HL-60 (cell line): ENCODE measurements around the gene PTPRM.

Experiments used
- DNase-seq, 2 experiments: peaks; one replicate each; pipeline ENCODE4 v3.0.0-alpha.2; 2010 to 2020; ENCODE audit warnings: low read depth in 1 of 2, low spot score in 1 of 2
- H3K27ac ChIP-seq: fragments of 250-450 bp; sonication (Bioruptor Pico); replicated peaks from 2 replicates; pipeline ENCODE4 v1.5.1; 2020; ENCODE audit warnings: mild to moderate bottlenecking, moderate library complexity
- H3K27me3 ChIP-seq: fragments of 250-450 bp; sonication (Bioruptor Pico); 2 replicates; pipeline ENCODE4 v1.5.1; 2021; ENCODE audit warnings: mild to moderate bottlenecking, moderate library complexity; ENCODE audit not compliant: insufficient read depth, poor library complexity, severe bottlenecking
- H3K4me3 ChIP-seq: replicated peaks from 2 replicates; pipeline ENCODE4 v1.5.1; 2011; ENCODE audit warnings: mild to moderate bottlenecking, control low read depth, low read length; ENCODE audit not compliant: insufficient read depth
- CTCF ChIP-seq: IDR thresholded peaks from one replicate; pipeline ENCODE4 v1.5.1; 2011; ENCODE audit warnings: low read length, control low read depth, inconsistent platforms; ENCODE audit not compliant: insufficient read depth
- GABPA ChIP-seq: IDR thresholded peaks from 2 replicates; pipeline ENCODE4 v1.6.1; 2012; ENCODE audit warnings: low read depth
- POLR2AphosphoS5 ChIP-seq: IDR thresholded peaks from 2 replicates; pipeline ENCODE4 v1.6.1; 2012; ENCODE audit warnings: low read depth
- REST ChIP-seq: IDR thresholded peaks from 2 replicates; pipeline ENCODE4 v1.6.1; 2012; ENCODE audit warnings: low read depth; ENCODE audit not compliant: insufficient replicate concordance
- SPI1 ChIP-seq: IDR thresholded peaks from 2 replicates; pipeline ENCODE4 v1.6.1; 2012; ENCODE audit warnings: low read depth, mild to moderate bottlenecking, borderline replicate concordance

The PTPRM gene

GRCh38 chr18:7871560-7872456 is 304.7 kb downstream of the PTPRM start:
- H3K27me3 ChIP-seq, result no peaks in the 10 kb centered on the region
- DNase-seq, result no peak
- no peak overlapping the region for H3K27ac ChIP-seq
- H3K4me3 ChIP-seq, result no peak overlapping the region
- TF ChIP-seq CTCF (no peak), GABPA (no peak), SPI1 (no peak), POLR2AphosphoS5 (no peak), REST (no peak)

GRCh38 chr18:7872569-7872968 is 305.5 kb downstream of the PTPRM start:
- no peak for DNase-seq
- H3K27me3 ChIP-seq, result no peaks in the 10 kb centered on the region
- TF ChIP-seq SPI1, result no peak
- no peak for TF ChIP-seq POLR2AphosphoS5
- TF ChIP-seq GABPA, result no peak
- no peak for TF ChIP-seq CTCF
- no peak for TF ChIP-seq REST
- H3K4me3 ChIP-seq, result no peak overlapping the region
- no peak overlapping the region for H3K27ac ChIP-seq

- DNase-seq, result no peak
- H3K4me3 ChIP-seq, result no peak overlapping the region
- H3K27me3 ChIP-seq, result no peaks in the 10 kb centered on the region
- H3K27ac ChIP-seq, result no peak overlapping the region
- TF ChIP-seq REST, result no peak
- no peak for TF ChIP-seq SPI1
- TF ChIP-seq CTCF, result no peak
- no peak for TF ChIP-seq POLR2AphosphoS5
- no peak for TF ChIP-seq GABPA
Observed at GRCh38 chr18:7873316-7873715, 306.2 kb downstream of the PTPRM start.
